Measurements from ENCODE around the gene ZDHHC12. TPM values are rescaled to one million over a fixed set of nuclear protein-coding genes. Genes with fewer than 3 reads are reported as not detected.

ZDHHC12 gene
- polyA plus RNA-seq, 2 of the 4 experiments (the other 2 are of a cell fraction), result 37.6 to 75.7 TPM

- H3K4me1 ChIP-seq, result no peaks in the 10 kb centered on the region
- DNase-seq (ENCODE audit: low read depth in 1 of 2, low spot score in 1 of 2), result no peak
- no peaks in the 10 kb centered on the region for H3K9me3 ChIP-seq
- H3K27ac ChIP-seq, result no peak overlapping the region
- H3K4me2 ChIP-seq, result no peak overlapping the region
- TF ChIP-seq RARB (CRISPR knock-in tag; IDR thresholded peaks at IDR 0.05), result no peak
- TF ChIP-seq FOSB (CRISPR knock-in tag; IDR thresholded peaks at IDR 0.05), result no peak
- TF ChIP-seq, protein P1, sequence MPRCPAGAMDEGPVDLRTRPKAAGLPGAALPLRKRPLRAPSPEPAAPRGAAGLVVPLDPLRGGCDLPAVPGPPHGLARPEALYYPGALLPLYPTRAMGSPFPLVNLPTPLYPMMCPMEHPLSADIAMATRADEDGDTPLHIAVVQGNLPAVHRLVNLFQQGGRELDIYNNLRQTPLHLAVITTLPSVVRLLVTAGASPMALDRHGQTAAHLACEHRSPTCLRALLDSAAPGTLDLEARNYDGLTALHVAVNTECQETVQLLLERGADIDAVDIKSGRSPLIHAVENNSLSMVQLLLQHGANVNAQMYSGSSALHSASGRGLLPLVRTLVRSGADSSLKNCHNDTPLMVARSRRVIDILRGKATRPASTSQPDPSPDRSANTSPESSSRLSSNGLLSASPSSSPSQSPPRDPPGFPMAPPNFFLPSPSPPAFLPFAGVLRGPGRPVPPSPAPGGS (IDR thresholded peaks at IDR 0.05), result no peak
- TF ChIP-seq MAX (IDR thresholded peaks at IDR 0.05), result no peak
- peak in 1 of 2 experiments; percentile 9; a peak in 2 of 6 replicates for ATAC-seq
- no peak for FAIRE-seq
- ChIA-PET POLR2A (interaction anchor here (0.6 kb wide), 1 partner anchor 1265 kb away, joined by 5 read pairs; the partner anchor contains the start of gene LRSAM1), CTCF (interaction anchor here (1.0 to 2.1 kb wide), 4 partner anchors 10 to 26 kb away, joined by 3 to 9 read pairs (median 4); partner anchors contain the start of gene PKN3)
- WGBS (ENCODE audit: missing lambda C conversion rate), result 88% methylated on average over 7 of the region's 7 CpGs
- H3K4me3 ChIP-seq, result no peak overlapping the region
Observed at GRCh38 chr9:128716581-128717254, 7.2 kb downstream of the ZDHHC12 start.

DNA sequence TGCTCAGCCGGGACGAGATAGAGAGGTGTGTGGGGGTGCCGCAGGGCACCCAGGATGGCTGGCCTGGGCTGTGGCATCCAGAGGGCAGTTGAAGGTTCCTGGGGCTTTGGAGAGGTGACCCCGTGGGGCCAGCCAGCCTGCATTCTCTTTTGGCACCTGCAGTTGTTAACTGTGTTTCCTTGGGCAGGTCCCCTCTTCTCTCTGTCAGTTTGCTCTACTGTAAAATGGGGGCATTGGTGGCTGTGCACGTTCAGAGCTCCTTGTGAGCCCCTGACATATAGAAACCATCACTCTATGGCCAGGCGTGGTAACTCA is 8.5 kb downstream of the ZDHHC12 start:
- 94% methylated on average over 6 of the region's 6 CpGs for WGBS (ENCODE audit: missing lambda C conversion rate)
- FAIRE-seq (no peak), DNase-seq (ENCODE audit: low read depth in 1 of 2, low spot score in 1 of 2) (no peak), ATAC-seq (no peak)
- Histone ChIP-seq H3K4me3 (no peak overlapping the region), H3K4me1 (no peaks in the 10 kb centered on the region), H3K4me2 (no peak overlapping the region), H3K9me3 (no peaks in the 10 kb centered on the region), H3K27ac (no peak overlapping the region)
- ChIA-PET CTCF (interaction anchor here (0.9 to 7.5 kb wide), 3 partner anchors 10 to 14 kb away, joined by 3 to 44 read pairs (median 6); partner anchors contain the start of gene PKN3), POLR2A (no interaction called here)
- TF ChIP-seq NFE2L2 (conservative IDR thresholded peaks at IDR 0.05; ENCODE audit: low read length) (no peak), KDM5A (IDR thresholded peaks at IDR 0.05) (no peak), SREBF2 (IDR thresholded peaks at IDR 0.05) (no peak), EP300 (IDR thresholded peaks at IDR 0.05) (no peak), HOXB13 (CRISPR knock-in tag; IDR thresholded peaks at IDR 0.05; ENCODE audit: low read depth) (no peak), PBX3 (IDR thresholded peaks at IDR 0.05) (no peak), BHLHE40 (IDR thresholded peaks at IDR 0.05; ENCODE audit: low read depth, low read length) (no peak), ZNF302 (CRISPR knock-in tag; IDR thresholded peaks at IDR 0.05) (no peak), HDAC2 (IDR thresholded peaks at IDR 0.05) (no peak), FOSB (CRISPR knock-in tag; IDR thresholded peaks at IDR 0.05) (no peak), CHD4 (IDR thresholded peaks at IDR 0.05; ENCODE audit: borderline replicate concordance) (no peak), HOXB5 (CRISPR knock-in tag; IDR thresholded peaks at IDR 0.05) (no peak), HES2 (IDR thresholded peaks at IDR 0.05) (no peak), CHD2 (IDR thresholded peaks at IDR 0.05; ENCODE audit: low read length, partially characterized antibody) (no peak)
- TF ChIP-seq, protein P1 (IDR thresholded peaks at IDR 0.05), result no peak
- TF ChIP-seq, protein P2, sequence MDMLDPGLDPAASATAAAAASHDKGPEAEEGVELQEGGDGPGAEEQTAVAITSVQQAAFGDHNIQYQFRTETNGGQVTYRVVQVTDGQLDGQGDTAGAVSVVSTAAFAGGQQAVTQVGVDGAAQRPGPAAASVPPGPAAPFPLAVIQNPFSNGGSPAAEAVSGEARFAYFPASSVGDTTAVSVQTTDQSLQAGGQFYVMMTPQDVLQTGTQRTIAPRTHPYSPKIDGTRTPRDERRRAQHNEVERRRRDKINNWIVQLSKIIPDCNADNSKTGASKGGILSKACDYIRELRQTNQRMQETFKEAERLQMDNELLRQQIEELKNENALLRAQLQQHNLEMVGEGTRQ (IDR thresholded peaks at IDR 0.05), result no peak
- TF ChIP-seq, protein P3, sequence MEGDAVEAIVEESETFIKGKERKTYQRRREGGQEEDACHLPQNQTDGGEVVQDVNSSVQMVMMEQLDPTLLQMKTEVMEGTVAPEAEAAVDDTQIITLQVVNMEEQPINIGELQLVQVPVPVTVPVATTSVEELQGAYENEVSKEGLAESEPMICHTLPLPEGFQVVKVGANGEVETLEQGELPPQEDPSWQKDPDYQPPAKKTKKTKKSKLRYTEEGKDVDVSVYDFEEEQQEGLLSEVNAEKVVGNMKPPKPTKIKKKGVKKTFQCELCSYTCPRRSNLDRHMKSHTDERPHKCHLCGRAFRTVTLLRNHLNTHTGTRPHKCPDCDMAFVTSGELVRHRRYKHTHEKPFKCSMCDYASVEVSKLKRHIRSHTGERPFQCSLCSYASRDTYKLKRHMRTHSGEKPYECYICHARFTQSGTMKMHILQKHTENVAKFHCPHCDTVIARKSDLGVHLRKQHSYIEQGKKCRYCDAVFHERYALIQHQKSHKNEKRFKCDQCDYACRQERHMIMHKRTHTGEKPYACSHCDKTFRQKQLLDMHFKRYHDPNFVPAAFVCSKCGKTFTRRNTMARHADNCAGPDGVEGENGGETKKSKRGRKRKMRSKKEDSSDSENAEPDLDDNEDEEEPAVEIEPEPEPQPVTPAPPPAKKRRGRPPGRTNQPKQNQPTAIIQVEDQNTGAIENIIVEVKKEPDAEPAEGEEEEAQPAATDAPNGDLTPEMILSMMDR (IDR thresholded peaks at IDR 0.05), result no peak
